GM21717 (cell line): Measurements from ENCODE around the gene FSD2.
"Not testable (repeated sequence)": the region's sequence is repeated elsewhere in the genome, so short reads cannot be mapped to it uniquely, and the experiment has no call there.

Source experiments
- ATAC-seq: cut with Tn5 transposase; IDR thresholded peaks from one replicate; pipeline ENCODE4 v1.9.1; 2021; ENCODE audit warnings: mild to moderate bottlenecking, moderate library complexity; ENCODE audit not compliant: unreplicated experiment

Gene FSD2

GRCh38 chr15:82798531-82799166 is 7.2 kb downstream of the FSD2 start:
- ATAC-seq, result no peak

GRCh38 chr15:82798104-82798503 is 7.8 kb downstream of the FSD2 start:
- no peak for ATAC-seq

- no peak for ATAC-seq
These were observed 12.1 kb downstream of the FSD2 start for GRCh38 chr15:82793737-82794136.

- ATAC-seq, result no peak
These were observed 13.8 kb downstream of the FSD2 start for GRCh38 chr15:82792068-82792467.

- ATAC-seq, result no peak
These were observed 15.5 kb downstream of the FSD2 start for GRCh38 chr15:82790321-82790720.

- ATAC-seq, result no peak
These were observed 16.4 kb downstream of the FSD2 start for GRCh38 chr15:82789491-82789890.

- no peak for ATAC-seq
These were observed 17.4 kb downstream of the FSD2 start for GRCh38 chr15:82788496-82788895.

GRCh38 chr15:82781349-82781748 is 24.5 kb downstream of the FSD2 start:
- no peak for ATAC-seq

GRCh38 chr15:82778755-82779154 is 27.1 kb downstream of the FSD2 start:
- ATAC-seq, result no peak

- ATAC-seq, result no peak
These were observed 31.4 kb downstream of the FSD2 start for GRCh38 chr15:82774496-82774895.

- ATAC-seq, result no peak
These were observed 33.9 kb downstream of the FSD2 start for GRCh38 chr15:82771789-82772607.

- ATAC-seq, result no peak
These were observed 37.3 kb downstream of the FSD2 start for GRCh38 chr15:82768414-82769054.

GRCh38 chr15:82767163-82767829 is 38.6 kb downstream of the FSD2 start:
- no peak for ATAC-seq

GRCh38 chr15:82766201-82766600 is 39.7 kb downstream of the FSD2 start:
- not testable (repeated sequence) for ATAC-seq

GRCh38 chr15:82764740-82765139 is 41.1 kb downstream of the FSD2 start:
- ATAC-seq, result no peak

- no peak for ATAC-seq
These were observed 41.8 kb downstream of the FSD2 start for GRCh38 chr15:82764117-82764490.

GRCh38 chr15:82763361-82764116 is 42.3 kb downstream of the FSD2 start:
- no peak for ATAC-seq

- no peak for ATAC-seq
These were observed 54.6 kb downstream of the FSD2 start for GRCh38 chr15:82751308-82751707.

- peak; percentile 30 for ATAC-seq
These were observed 55.1 kb downstream of the FSD2 start for GRCh38 chr15:82750831-82751180.

GRCh38 chr15:82749951-82750830 is 55.7 kb downstream of the FSD2 start:
- peak; percentile 89 for ATAC-seq
